GM12874 (cell line): ENCODE measurements around the gene GPD2.

ENCODE experiments used
- CTCF ChIP-seq: IDR thresholded peaks from 2 replicates; pipeline ENCODE4 v1.5.1; 2011; ENCODE audit warnings: low read depth, mild to moderate bottlenecking, control low read depth, low read length, moderate library complexity; ENCODE audit not compliant: insufficient read depth

Gene GPD2

GRCh38 chr2:156480376-156480775, 44.2 kb downstream of the GPD2 start:
- TF ChIP-seq CTCF: no peak

GRCh38 chr2:156481312-156481711, 45.1 kb downstream of the GPD2 start:
- TF ChIP-seq CTCF: no peak

- no peak for TF ChIP-seq CTCF
Observed at GRCh38 chr2:156483741-156484173, 47.6 kb downstream of the GPD2 start.

GRCh38 chr2:156486147-156486546, 50.0 kb downstream of the GPD2 start:
- TF ChIP-seq CTCF: no peak

- no peak for TF ChIP-seq CTCF
Observed at GRCh38 chr2:156486614-156487013, 50.4 kb downstream of the GPD2 start.

- no peak for TF ChIP-seq CTCF
Observed at GRCh38 chr2:156489195-156489594, 53.0 kb downstream of the GPD2 start.

- TF ChIP-seq CTCF: no peak
Observed at GRCh38 chr2:156489750-156490465, 53.7 kb downstream of the GPD2 start.
